ENCODE results near the gene PTPRG.

GRCh38 chr3:62044874-62045411 lies 483.6 kb downstream of the PTPRG start:
- TF ChIP-seq CTCF (IDR thresholded peaks at IDR 0.05; ENCODE audit: poor library complexity), result no peak
- no peak for TF ChIP-seq EZH2 (IDR thresholded peaks at IDR 0.05; ENCODE audit: borderline replicate concordance)
